ENCODE measurements around the gene CEP63.
"Not testable (repeated sequence)": the region's sequence is repeated elsewhere in the genome, so short reads cannot be mapped to it uniquely, and the experiment has no call there.

The CEP63 gene

DNA sequence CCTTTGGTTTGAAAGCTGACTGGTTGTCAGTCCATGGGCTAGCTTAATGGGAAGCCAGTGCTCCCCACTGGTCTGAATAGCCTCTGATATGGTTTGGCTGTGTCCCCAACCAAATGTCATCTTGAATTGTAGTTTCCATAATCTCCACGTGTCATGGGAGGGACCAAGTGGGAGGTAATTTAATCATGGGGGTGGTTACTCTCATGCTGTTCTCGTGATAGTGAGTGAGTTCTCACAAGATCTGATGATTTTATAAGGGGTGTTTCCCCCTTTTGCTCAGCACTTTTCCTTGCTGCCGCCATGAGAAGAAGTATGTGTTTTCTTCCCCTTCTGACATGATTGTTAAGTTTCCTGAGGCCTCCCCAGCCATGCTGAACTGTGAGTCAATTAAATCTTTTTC, 109.1 kb downstream of the CEP63 start:
- not testable (repeated sequence) for H3K9ac ChIP-seq (ENCODE audit: low read depth, low read length); H3K27me3 ChIP-seq (ENCODE audit: control insufficient read depth, insufficient read depth, low read length); H3K4me1 ChIP-seq (ENCODE audit: control insufficient read depth, insufficient read depth, low read length); H3K9me3 ChIP-seq (ENCODE audit: control insufficient read depth, insufficient read depth, low read length); H3K36me3 ChIP-seq (ENCODE audit: control insufficient read depth, insufficient read depth, low read length); H3K4me3 ChIP-seq (ENCODE audit: low read depth, low read length)

DNA sequence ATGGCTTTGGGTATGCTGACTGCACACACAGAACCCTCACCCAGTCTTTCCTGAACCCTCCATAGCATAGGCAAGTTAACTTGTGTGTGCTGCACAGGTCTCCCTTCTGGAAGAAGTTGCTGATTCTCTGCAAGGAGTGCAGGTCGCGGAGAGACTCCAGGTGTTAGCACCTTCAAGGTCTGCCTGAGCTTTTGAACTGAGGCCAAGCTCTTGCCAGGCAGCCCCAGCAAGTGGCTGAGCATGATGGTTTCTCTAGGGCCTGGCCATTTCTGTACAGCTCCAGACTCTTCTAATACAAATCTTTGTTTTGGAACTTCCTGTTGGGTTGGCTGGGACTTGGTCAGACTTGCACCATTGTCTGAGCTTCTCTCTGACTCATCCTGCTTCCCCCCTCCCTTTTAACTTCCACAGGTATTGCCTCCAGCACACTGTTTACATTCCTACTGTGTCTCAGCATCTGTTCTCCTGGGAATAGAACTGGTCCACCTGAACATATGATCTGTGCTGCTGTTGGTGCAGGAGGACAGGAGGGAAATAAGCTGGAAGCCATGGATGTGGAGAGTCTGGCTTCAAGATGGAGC, 111.6 kb downstream of the CEP63 start:
- Histone ChIP-seq H3K9me3 (ENCODE audit: control insufficient read depth, insufficient read depth, low read length) (no peaks in the 10 kb centered on the region), H3K4me1 (ENCODE audit: control insufficient read depth, insufficient read depth, low read length) (peaks cover 3% of the 10 kb centered on the region), H3K9ac (ENCODE audit: low read depth, low read length) (no peak overlapping the region), H3K27me3 (ENCODE audit: control insufficient read depth, insufficient read depth, low read length) (peaks cover 10% of the 10 kb centered on the region), H3K36me3 (ENCODE audit: control insufficient read depth, insufficient read depth, low read length) (no peaks in the 10 kb centered on the region), H3K4me3 (ENCODE audit: low read depth, low read length) (no peak overlapping the region)

DNA sequence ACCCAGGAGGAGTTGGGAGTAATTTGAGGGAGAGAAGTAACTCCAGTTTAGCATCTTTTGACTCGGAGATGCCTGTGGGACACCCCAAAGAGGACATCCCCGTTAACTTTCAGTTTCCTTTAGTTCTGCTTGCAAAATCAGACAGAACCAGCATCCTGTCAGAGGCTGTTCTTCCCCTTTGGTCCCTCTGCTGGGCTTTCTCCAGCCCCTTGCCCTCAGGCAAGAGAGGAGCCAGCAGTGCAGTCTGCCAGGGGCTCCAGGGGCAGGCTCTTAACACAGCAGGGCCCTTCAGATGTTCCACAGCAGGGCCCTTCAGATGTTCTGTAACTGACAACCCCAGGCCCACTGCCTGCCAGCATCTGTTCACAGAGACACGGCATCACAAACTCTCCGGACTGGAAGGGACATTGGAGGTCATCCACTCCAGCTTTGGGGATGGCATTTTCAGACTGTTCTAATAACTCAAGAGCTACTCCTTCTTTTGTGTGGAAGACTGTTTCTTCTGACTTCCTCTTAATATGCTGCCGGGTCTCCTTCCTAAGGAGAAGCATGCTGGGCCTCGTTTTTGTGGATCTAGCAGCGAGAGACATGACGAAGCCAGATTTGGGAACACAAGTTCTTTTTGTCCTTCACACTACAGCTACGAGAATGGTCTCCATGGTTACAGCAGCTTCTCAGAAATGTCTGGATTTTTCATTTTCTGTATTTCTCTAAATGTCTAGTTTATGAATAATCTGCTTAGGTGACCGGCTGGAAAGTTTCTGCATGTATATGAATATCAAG, 113.1 kb downstream of the CEP63 start:
- no peaks in the 10 kb centered on the region for H3K9me3 ChIP-seq (ENCODE audit: control insufficient read depth, insufficient read depth, low read length)
- H3K9ac ChIP-seq (ENCODE audit: low read depth, low read length) = no peak overlapping the region
- peaks cover 3% of the 10 kb centered on the region for H3K4me1 ChIP-seq (ENCODE audit: control insufficient read depth, insufficient read depth, low read length)
- H3K36me3 ChIP-seq (ENCODE audit: control insufficient read depth, insufficient read depth, low read length) = no peaks in the 10 kb centered on the region
- H3K27me3 ChIP-seq (ENCODE audit: control insufficient read depth, insufficient read depth, low read length) = peaks cover 10% of the 10 kb centered on the region
- no peak overlapping the region for H3K4me3 ChIP-seq (ENCODE audit: low read depth, low read length)

DNA sequence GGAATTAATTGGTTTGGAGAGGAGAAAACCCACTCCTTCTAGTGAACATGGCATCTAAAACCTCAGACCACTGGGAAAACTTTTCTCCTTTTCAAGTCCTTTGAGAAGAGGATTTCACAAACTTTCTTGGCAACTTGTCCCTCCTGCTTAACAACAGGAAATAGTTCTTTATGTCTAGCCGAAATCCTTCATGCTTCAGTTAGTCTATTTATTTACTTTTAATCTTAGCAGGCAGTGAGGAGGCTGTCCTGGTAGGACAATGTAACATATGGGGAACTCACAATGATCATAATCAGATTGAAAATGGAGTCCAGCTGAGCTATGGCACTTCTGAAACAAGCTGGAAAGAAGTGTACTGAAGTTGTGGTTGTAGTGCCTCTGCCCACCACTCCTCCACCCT, 114.3 kb downstream of the CEP63 start:
- no peaks in the 10 kb centered on the region for H3K9me3 ChIP-seq (ENCODE audit: control insufficient read depth, insufficient read depth, low read length)
- peaks cover 10% of the 10 kb centered on the region for H3K27me3 ChIP-seq (ENCODE audit: control insufficient read depth, insufficient read depth, low read length)
- H3K9ac ChIP-seq (ENCODE audit: low read depth, low read length) = no peak overlapping the region
- H3K36me3 ChIP-seq (ENCODE audit: control insufficient read depth, insufficient read depth, low read length) = no peaks in the 10 kb centered on the region
- H3K4me1 ChIP-seq (ENCODE audit: control insufficient read depth, insufficient read depth, low read length) = peaks cover 3% of the 10 kb centered on the region
- H3K4me3 ChIP-seq (ENCODE audit: low read depth, low read length) = no peak overlapping the region

DNA sequence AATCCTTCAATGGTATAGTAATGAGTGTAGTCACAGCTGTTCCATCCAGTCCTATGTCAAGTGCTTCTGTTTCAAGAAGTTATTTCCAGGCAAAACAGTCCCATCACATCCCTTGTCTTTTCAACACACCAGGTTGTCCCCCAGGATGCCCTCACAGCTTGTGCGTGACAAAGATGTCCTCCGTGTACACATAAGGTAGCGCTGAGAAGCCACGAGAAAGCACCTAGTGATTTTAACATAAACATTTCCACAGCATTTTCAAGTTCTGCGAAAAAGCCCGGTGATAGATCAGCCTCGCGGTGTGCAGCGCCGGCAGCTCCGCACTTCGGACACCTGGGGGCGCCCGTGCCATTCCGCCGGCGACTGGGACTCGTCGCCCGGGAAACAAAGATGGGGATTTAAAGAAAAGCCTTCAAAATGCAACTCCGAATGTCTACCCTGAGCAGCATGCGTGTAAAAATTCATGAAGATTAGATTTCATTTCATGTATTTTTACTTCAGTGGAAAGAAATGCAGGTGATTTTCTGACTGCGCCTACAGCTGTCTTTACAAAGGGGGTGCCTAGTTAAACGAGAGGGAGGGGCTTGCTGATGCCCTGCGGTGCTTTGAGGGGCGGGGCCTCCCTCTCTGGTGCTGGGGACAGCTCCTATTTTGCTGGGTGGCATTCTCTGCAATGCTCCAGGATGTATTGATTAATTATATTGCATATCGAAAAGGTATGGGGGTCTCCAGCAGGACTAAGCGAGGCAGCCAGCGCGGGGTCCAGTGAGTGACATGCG, 115.0 kb downstream of the CEP63 start:
- Histone ChIP-seq H3K4me3 (ENCODE audit: low read depth, low read length) (peak overlapping the region; percentile 36), H3K9ac (ENCODE audit: low read depth, low read length) (no peak overlapping the region), H3K27me3 (ENCODE audit: control insufficient read depth, insufficient read depth, low read length) (peaks cover 10% of the 10 kb centered on the region), H3K4me1 (ENCODE audit: control insufficient read depth, insufficient read depth, low read length) (peaks cover 3% of the 10 kb centered on the region), H3K36me3 (ENCODE audit: control insufficient read depth, insufficient read depth, low read length) (no peaks in the 10 kb centered on the region), H3K9me3 (ENCODE audit: control insufficient read depth, insufficient read depth, low read length) (no peaks in the 10 kb centered on the region)

DNA sequence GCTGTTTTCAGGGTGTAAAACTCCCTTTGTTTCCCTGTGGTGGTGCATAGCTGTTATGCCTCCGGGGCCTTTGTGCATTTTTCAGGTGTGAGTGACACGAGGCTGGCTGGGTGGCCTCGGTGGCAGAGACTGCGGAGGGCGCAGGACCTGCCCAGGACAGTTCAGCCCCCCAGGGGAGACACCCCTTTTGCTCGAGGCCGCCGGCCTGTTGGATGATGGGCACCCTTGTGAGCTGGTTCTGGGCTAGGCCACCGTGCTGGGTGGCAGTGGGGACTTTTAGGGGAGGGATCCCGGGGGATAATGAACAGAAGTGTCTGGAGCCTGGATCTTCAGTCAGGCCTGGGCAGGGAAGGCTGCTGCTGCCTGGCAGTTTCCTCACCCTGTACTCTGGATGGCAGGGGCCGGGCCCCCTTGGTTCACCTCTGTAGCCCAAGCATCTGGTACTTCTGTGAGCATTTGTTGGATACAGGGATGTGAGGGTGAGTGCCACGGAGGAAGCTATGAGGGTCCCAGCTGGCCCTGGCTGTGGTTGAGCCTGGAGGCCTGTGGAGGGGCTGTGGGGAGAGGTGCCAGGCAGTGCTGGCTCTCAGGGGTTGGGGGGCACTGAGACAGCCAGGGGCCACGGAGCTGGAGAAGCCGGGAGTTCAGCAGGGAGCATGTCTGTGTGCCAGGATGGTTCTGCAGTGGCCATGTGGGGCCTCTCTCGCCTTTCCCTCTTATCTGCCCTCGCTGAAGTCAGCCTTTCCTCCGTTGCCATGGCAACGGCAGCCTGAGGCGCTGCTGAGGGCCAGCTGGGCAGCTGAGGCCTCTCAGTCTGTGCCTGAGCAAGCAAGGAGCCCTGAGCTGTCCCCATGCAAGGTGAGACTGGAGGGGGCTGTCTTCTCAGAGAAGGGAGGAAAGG, 115.9 kb downstream of the CEP63 start:
- Histone ChIP-seq H3K36me3 (ENCODE audit: control insufficient read depth, insufficient read depth, low read length) (no peaks in the 10 kb centered on the region), H3K4me3 (ENCODE audit: low read depth, low read length) (no peak overlapping the region), H3K27me3 (ENCODE audit: control insufficient read depth, insufficient read depth, low read length) (peaks cover 10% of the 10 kb centered on the region), H3K9me3 (ENCODE audit: control insufficient read depth, insufficient read depth, low read length) (no peaks in the 10 kb centered on the region), H3K4me1 (ENCODE audit: control insufficient read depth, insufficient read depth, low read length) (peaks cover 3% of the 10 kb centered on the region), H3K9ac (ENCODE audit: low read depth, low read length) (no peak overlapping the region)

DNA sequence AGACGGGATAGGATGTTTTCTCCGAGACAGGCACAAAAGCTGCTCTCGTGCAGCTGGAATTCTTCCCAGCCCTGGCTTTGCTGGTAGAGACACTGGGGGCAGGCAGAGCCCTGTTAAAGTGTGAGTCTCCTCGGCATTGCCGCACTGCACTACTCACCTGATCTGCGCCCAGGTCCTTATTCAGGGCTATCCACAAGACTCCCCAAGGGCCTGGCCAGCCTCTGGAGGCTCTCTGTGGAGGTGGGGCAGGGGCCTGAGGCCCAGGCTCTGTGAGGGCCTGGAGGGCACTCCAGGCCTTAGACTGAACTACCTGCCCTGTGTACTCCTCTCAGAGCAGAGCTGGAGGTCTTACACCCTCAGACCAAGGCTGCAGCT, 116.6 kb downstream of the CEP63 start:
- peaks cover 10% of the 10 kb centered on the region for H3K27me3 ChIP-seq (ENCODE audit: control insufficient read depth, insufficient read depth, low read length)
- no peaks in the 10 kb centered on the region for H3K36me3 ChIP-seq (ENCODE audit: control insufficient read depth, insufficient read depth, low read length)
- H3K4me3 ChIP-seq (ENCODE audit: low read depth, low read length) = no peak overlapping the region
- H3K9ac ChIP-seq (ENCODE audit: low read depth, low read length) = no peak overlapping the region
- H3K9me3 ChIP-seq (ENCODE audit: control insufficient read depth, insufficient read depth, low read length) = no peaks in the 10 kb centered on the region
- H3K4me1 ChIP-seq (ENCODE audit: control insufficient read depth, insufficient read depth, low read length) = peaks cover 3% of the 10 kb centered on the region

DNA sequence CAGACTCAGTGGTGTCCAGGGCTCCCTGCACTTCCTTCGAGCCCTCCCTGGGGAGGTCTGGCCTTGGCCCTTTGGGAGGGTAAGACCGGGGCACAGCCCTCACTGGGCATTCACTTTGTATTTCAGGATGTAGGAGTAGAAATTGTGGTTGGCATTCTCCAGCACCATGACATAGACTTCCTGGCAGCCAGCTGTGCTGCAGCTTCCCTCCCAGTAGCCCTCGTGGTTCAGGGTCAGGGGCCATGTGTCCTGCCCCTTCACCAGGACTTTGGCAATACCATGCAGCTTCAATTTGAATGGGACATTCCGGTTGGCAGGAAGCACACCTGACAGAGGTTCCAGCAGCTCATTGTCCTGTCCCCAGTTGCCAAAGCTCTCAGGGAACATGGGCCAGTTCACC, 117.6 kb downstream of the CEP63 start:
- Histone ChIP-seq H3K4me1 (ENCODE audit: control insufficient read depth, insufficient read depth, low read length) (peaks cover 3% of the 10 kb centered on the region), H3K9me3 (ENCODE audit: control insufficient read depth, insufficient read depth, low read length) (no peaks in the 10 kb centered on the region), H3K4me3 (ENCODE audit: low read depth, low read length) (no peak overlapping the region)

DNA sequence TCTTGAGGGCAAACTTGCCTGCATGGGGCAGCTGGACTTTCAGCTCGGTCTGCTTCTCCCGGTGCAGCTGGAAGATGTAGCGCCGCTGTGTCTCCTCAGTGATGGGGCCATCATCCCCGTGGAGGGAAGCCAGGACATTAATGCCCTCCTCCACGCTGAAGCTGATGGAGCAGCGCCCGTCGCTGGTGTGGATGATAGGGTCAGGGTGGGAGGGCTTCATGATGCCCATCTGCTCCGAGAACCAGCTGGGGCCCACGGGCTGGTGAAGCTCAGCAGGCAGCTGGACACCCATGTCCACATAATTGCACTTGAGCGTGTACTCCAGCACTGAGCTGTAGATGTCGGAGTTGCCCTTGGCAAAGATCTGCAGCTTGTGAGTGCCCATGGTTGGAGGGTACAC, 118.1 kb downstream of the CEP63 start:
- Histone ChIP-seq H3K27me3 (ENCODE audit: control insufficient read depth, insufficient read depth, low read length) (peaks cover 10% of the 10 kb centered on the region), H3K9ac (ENCODE audit: low read depth, low read length) (no peak overlapping the region), H3K4me1 (ENCODE audit: control insufficient read depth, insufficient read depth, low read length) (peaks cover 3% of the 10 kb centered on the region), H3K36me3 (ENCODE audit: control insufficient read depth, insufficient read depth, low read length) (no peaks in the 10 kb centered on the region), H3K9me3 (ENCODE audit: control insufficient read depth, insufficient read depth, low read length) (no peaks in the 10 kb centered on the region), H3K4me3 (ENCODE audit: low read depth, low read length) (no peak overlapping the region)

More for the DNA sequence above, 117.6 kb downstream of the CEP63 start:
- Histone ChIP-seq H3K27me3 (ENCODE audit: control insufficient read depth, insufficient read depth, low read length) (peaks cover 10% of the 10 kb centered on the region), H3K36me3 (ENCODE audit: control insufficient read depth, insufficient read depth, low read length) (no peaks in the 10 kb centered on the region), H3K9ac (ENCODE audit: low read depth, low read length) (no peak overlapping the region)

DNA sequence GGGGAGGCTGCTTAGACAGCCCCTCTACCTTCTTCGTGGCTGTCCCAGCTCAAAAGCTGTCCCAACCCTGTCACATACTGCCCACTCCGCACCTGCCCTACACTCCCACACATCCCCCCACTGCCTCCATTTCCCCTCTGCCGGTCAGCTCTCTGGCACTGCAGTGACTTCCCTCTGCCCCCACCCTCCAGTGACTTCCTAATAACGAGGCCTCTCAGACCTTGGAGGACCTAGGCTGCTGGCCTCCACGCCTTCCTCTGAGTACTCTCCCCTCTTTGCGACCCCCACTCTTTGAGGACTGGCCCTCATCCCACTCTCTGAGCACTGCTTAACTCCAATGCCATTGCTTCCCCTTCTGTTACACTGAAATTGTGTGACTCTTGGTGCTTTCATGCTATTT, 119.7 kb downstream of the CEP63 start:
- Histone ChIP-seq H3K9me3 (ENCODE audit: control insufficient read depth, insufficient read depth, low read length) (no peaks in the 10 kb centered on the region), H3K36me3 (ENCODE audit: control insufficient read depth, insufficient read depth, low read length) (no peaks in the 10 kb centered on the region), H3K4me1 (ENCODE audit: control insufficient read depth, insufficient read depth, low read length) (peaks cover 3% of the 10 kb centered on the region), H3K9ac (ENCODE audit: low read depth, low read length) (no peak overlapping the region), H3K27me3 (ENCODE audit: control insufficient read depth, insufficient read depth, low read length) (peaks cover 2% of the 10 kb centered on the region), H3K4me3 (ENCODE audit: low read depth, low read length) (no peak overlapping the region)
